HEK293 (cell line): ENCODE results near the gene NME1.
A peak's percentile ranks its signal among the peaks of the same experiment; 100 is the strongest.

Source experiments
- FEZF1 ChIP-seq: fragments of 450-650 bp; formaldehyde crosslinking; IDR thresholded peaks from 2 replicates; pipeline ENCODE4 v1.5.1; 2016; ENCODE audit warnings: missing biosample characterization, missing genetic modification characterization
- GLI2 ChIP-seq: fragments of 450-650 bp; formaldehyde crosslinking; IDR thresholded peaks from 2 replicates; pipeline ENCODE4; 2017; ENCODE audit warnings: missing biosample characterization, missing genetic modification characterization, low read depth, borderline replicate concordance
- KLF7 ChIP-seq: fragments of 450-650 bp; formaldehyde crosslinking; IDR thresholded peaks from 2 replicates; pipeline ENCODE4 v1.5.1; 2016; ENCODE audit warnings: missing biosample characterization, missing genetic modification characterization, borderline replicate concordance
- MYNN ChIP-seq: fragments of 450-650 bp; formaldehyde crosslinking; IDR thresholded peaks from 2 replicates; pipeline ENCODE4 v1.5.1; 2016; ENCODE audit warnings: missing biosample characterization, missing genetic modification characterization, borderline replicate concordance
- REPIN1 ChIP-seq: fragments of 450-650 bp; formaldehyde crosslinking; IDR thresholded peaks from 2 replicates; pipeline ENCODE4 v1.5.1; 2017; ENCODE audit warnings: missing biosample characterization, missing genetic modification characterization, low read depth
- REST ChIP-seq: fragments of 450-650 bp; formaldehyde crosslinking; IDR thresholded peaks from 2 replicates; pipeline ENCODE4 v1.5.1; 2016; ENCODE audit warnings: missing biosample characterization, missing genetic modification characterization
- SCRT1 ChIP-seq: fragments of 450-650 bp; formaldehyde crosslinking; IDR thresholded peaks from 2 replicates; pipeline ENCODE4 v1.5.1; 2016; ENCODE audit warnings: missing biosample characterization, missing genetic modification characterization, borderline replicate concordance
- SETDB1 ChIP-seq: IDR thresholded peaks from one replicate; pipeline ENCODE4 v1.6.1; 2017; ENCODE audit warnings: mild to moderate bottlenecking, low read length, moderate library complexity, mixed read lengths; ENCODE audit not compliant: insufficient read length
- ZIC2 ChIP-seq: fragments of 450-650 bp; formaldehyde crosslinking; IDR thresholded peaks from 2 replicates; pipeline ENCODE4 v1.5.1; 2016; ENCODE audit warnings: missing biosample characterization, missing genetic modification characterization
- ZNF10 ChIP-seq: fragments of 450-650 bp; formaldehyde crosslinking; IDR thresholded peaks from 2 replicates; pipeline ENCODE4 v1.5.1; 2017; ENCODE audit warnings: missing biosample characterization, missing genetic modification characterization
- ZNF132 ChIP-seq: fragments of 450-650 bp; formaldehyde crosslinking; IDR thresholded peaks from 2 replicates; pipeline ENCODE4 v1.5.1; 2017; ENCODE audit warnings: missing biosample characterization, missing genetic modification characterization, borderline replicate concordance
- ZNF146 ChIP-seq: fragments of 450-650 bp; formaldehyde crosslinking; IDR thresholded peaks from 2 replicates; pipeline ENCODE4 v1.5.1; 2016; ENCODE audit warnings: missing biosample characterization, missing genetic modification characterization
- ZNF148 ChIP-seq: fragments of 450-650 bp; formaldehyde crosslinking; IDR thresholded peaks from 2 replicates; pipeline ENCODE4 v1.5.0; 2017; ENCODE audit warnings: missing biosample characterization, missing genetic modification characterization, borderline replicate concordance
- ZNF155 ChIP-seq: fragments of 450-650 bp; formaldehyde crosslinking; IDR thresholded peaks from 2 replicates; pipeline ENCODE4 v1.5.1; 2016; ENCODE audit warnings: missing biosample characterization, missing genetic modification characterization
- ZNF18 ChIP-seq: fragments of 450-650 bp; formaldehyde crosslinking; IDR thresholded peaks from 2 replicates; pipeline ENCODE4 v1.5.1; 2016; ENCODE audit warnings: missing biosample characterization, missing genetic modification characterization
- ZNF2 ChIP-seq: fragments of 450-650 bp; formaldehyde crosslinking; IDR thresholded peaks from 2 replicates; pipeline ENCODE4 v1.5.1; 2016; ENCODE audit warnings: missing biosample characterization, missing genetic modification characterization
- ZNF223 ChIP-seq: fragments of 450-650 bp; formaldehyde crosslinking; IDR thresholded peaks from 2 replicates; pipeline ENCODE4 v1.5.1; 2016; ENCODE audit warnings: missing biosample characterization, missing genetic modification characterization
- ZNF248 ChIP-seq: fragments of 450-650 bp; formaldehyde crosslinking; IDR thresholded peaks from 2 replicates; pipeline ENCODE4 v1.5.1; 2017; ENCODE audit warnings: missing biosample characterization, missing genetic modification characterization
- ZNF324 ChIP-seq: fragments of 450-650 bp; formaldehyde crosslinking; IDR thresholded peaks from 2 replicates; pipeline ENCODE4 v1.5.1; 2016; ENCODE audit warnings: missing biosample characterization, missing genetic modification characterization
- ZNF341 ChIP-seq: fragments of 450-650 bp; formaldehyde crosslinking; IDR thresholded peaks from 2 replicates; pipeline ENCODE4; 2016; ENCODE audit warnings: low read depth, missing biosample characterization, missing genetic modification characterization
- ZNF37A ChIP-seq: fragments of 450-650 bp; IDR thresholded peaks from 2 replicates; pipeline ENCODE4 v1.5.1; 2018; ENCODE audit warnings: missing biosample characterization, missing genetic modification characterization
- ZNF48 ChIP-seq: fragments of 450-650 bp; formaldehyde crosslinking; IDR thresholded peaks from 2 replicates; pipeline ENCODE4 v1.5.1; 2016; ENCODE audit warnings: missing biosample characterization, missing genetic modification characterization
- ZNF600 ChIP-seq: fragments of 450-650 bp; formaldehyde crosslinking; IDR thresholded peaks from 2 replicates; pipeline ENCODE4 v1.5.1; 2016; ENCODE audit warnings: missing biosample characterization, missing genetic modification characterization
- ZNF660 ChIP-seq: fragments of 450-650 bp; IDR thresholded peaks from 2 replicates; pipeline ENCODE4 v1.5.1; 2018; ENCODE audit warnings: missing biosample characterization, mild to moderate bottlenecking, missing genetic modification characterization
- ZNF664 ChIP-seq: fragments of 450-650 bp; formaldehyde crosslinking; IDR thresholded peaks from 2 replicates; pipeline ENCODE4 v1.5.1; 2016; ENCODE audit warnings: missing biosample characterization, missing genetic modification characterization
- ZNF747 ChIP-seq: fragments of 450-650 bp; formaldehyde crosslinking; IDR thresholded peaks from 2 replicates; pipeline ENCODE4 v1.5.1; 2016; ENCODE audit warnings: missing biosample characterization, missing genetic modification characterization
- ZNF76 ChIP-seq: fragments of 450-650 bp; formaldehyde crosslinking; IDR thresholded peaks from 2 replicates; pipeline ENCODE4; 2016; ENCODE audit warnings: low read depth, missing biosample characterization, missing genetic modification characterization, borderline replicate concordance
- ZNF785 ChIP-seq: fragments of 450-650 bp; formaldehyde crosslinking; IDR thresholded peaks from 2 replicates; pipeline ENCODE4 v1.5.1; 2016; ENCODE audit warnings: missing biosample characterization, missing genetic modification characterization
- ZNF791 ChIP-seq: fragments of 450-650 bp; formaldehyde crosslinking; IDR thresholded peaks from 2 replicates; pipeline ENCODE4 v1.5.1; 2016; ENCODE audit warnings: missing biosample characterization, missing genetic modification characterization
- ZNF792 ChIP-seq: fragments of 450-650 bp; formaldehyde crosslinking; IDR thresholded peaks from 2 replicates; pipeline ENCODE4 v1.5.1; 2016; ENCODE audit warnings: missing biosample characterization, missing genetic modification characterization
- TF ChIP-seq, protein P1 (sequence below): fragments of 450-650 bp; formaldehyde crosslinking; IDR thresholded peaks from 2 replicates; pipeline ENCODE4 v1.5.1; 2017; ENCODE audit warnings: missing biosample characterization, missing genetic modification characterization
- TF ChIP-seq, protein P2 (sequence below): fragments of 450-650 bp; formaldehyde crosslinking; IDR thresholded peaks from 2 replicates; pipeline ENCODE4 v1.5.1; 2016; ENCODE audit warnings: missing biosample characterization, missing genetic modification characterization

The NME1 gene

GRCh38 chr17:51165680-51166197, 12.4 kb downstream of the NME1 start (continued):
- peak; percentile 46; the same call in 1 of the 2 replicates for TF ChIP-seq ZNF18 (tag by site-specific recombination)
- peak; percentile 60 for TF ChIP-seq ZNF76 (tag by site-specific recombination)
- 0 out of 2 replicates have a peak, but pooled peaks have one; percentile 39 for TF ChIP-seq ZNF785 (tag by site-specific recombination)
- TF ChIP-seq REST, result 0 out of 2 replicates have a peak, but pooled peaks have one; percentile 50
- 0 out of 2 replicates have a peak, but pooled peaks have one; percentile 76 for TF ChIP-seq REPIN1
- peak; percentile 63 for TF ChIP-seq KLF7 (tag by site-specific recombination)
- TF ChIP-seq ZNF664 (tag by site-specific recombination), result no peak
- TF ChIP-seq GLI2 (tag by site-specific recombination), result no peak; the same call in 1 of the 2 replicates
- TF ChIP-seq, protein P1, sequence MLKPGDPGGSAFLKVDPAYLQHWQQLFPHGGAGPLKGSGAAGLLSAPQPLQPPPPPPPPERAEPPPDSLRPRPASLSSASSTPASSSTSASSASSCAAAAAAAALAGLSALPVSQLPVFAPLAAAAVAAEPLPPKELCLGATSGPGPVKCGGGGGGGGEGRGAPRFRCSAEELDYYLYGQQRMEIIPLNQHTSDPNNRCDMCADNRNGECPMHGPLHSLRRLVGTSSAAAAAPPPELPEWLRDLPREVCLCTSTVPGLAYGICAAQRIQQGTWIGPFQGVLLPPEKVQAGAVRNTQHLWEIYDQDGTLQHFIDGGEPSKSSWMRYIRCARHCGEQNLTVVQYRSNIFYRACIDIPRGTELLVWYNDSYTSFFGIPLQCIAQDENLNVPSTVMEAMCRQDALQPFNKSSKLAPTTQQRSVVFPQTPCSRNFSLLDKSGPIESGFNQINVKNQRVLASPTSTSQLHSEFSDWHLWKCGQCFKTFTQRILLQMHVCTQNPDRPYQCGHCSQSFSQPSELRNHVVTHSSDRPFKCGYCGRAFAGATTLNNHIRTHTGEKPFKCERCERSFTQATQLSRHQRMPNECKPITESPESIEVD (tag by site-specific recombination), result no peak
- peak; percentile 99 for TF ChIP-seq ZNF600
- no peak for TF ChIP-seq ZNF10 (tag by site-specific recombination)
- no peak for TF ChIP-seq ZNF223 (tag by site-specific recombination)
- no peak for TF ChIP-seq ZNF132 (tag by site-specific recombination)
- TF ChIP-seq ZIC2 (tag by site-specific recombination), result peak; percentile 6; the same call in 1 of the 2 replicates
- no peak for TF ChIP-seq SETDB1
- TF ChIP-seq ZNF2 (tag by site-specific recombination), result peak; percentile 90; the same call in 1 of the 2 replicates
- TF ChIP-seq ZNF791 (tag by site-specific recombination), result no peak
- TF ChIP-seq FEZF1 (tag by site-specific recombination), result 0 out of 2 replicates have a peak, but pooled peaks have one; percentile 25
- no peak; the same call in 1 of the 2 replicates for TF ChIP-seq ZNF792 (tag by site-specific recombination)
- TF ChIP-seq SCRT1 (tag by site-specific recombination), result no peak
- TF ChIP-seq ZNF148 (tag by site-specific recombination), result no peak; the same call in 1 of the 2 replicates
- 0 out of 2 replicates have a peak, but pooled peaks have one; percentile 39 for TF ChIP-seq ZNF324 (tag by site-specific recombination)
- TF ChIP-seq ZNF341 (tag by site-specific recombination), result peak; percentile 71
- TF ChIP-seq ZNF48, result no peak
- no peak; the same call in 1 of the 2 replicates for TF ChIP-seq ZNF146
- TF ChIP-seq, protein P2, sequence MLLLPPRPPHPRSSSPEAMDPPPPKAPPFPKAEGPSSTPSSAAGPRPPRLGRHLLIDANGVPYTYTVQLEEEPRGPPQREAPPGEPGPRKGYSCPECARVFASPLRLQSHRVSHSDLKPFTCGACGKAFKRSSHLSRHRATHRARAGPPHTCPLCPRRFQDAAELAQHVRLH (tag by site-specific recombination), result peak; percentile 31; the same call in 1 of the 2 replicates
- TF ChIP-seq MYNN, result no peak
- TF ChIP-seq ZNF660, result no peak
- TF ChIP-seq ZNF248, result no peak
- TF ChIP-seq ZNF37A (tag by site-specific recombination), result no peak
- no peak for TF ChIP-seq ZNF155 (tag by site-specific recombination)
- TF ChIP-seq ZNF747 (tag by site-specific recombination), result no peak
